Activated T-helper 2 cell treated with anti-CD3 and anti-CD28 coated beads, Interferon-gamma antibody, Interleukin-2, Interleukin-4, amounts not matched to agents 10 μg/mL and 5 μg/mL and 100 μg/mL, durations not matched to agents 14 hours and 24 hours and 36 hours (primary cell): ENCODE measurements around the gene PLCH2. TPM values are rescaled to one million over a fixed set of nuclear protein-coding genes. Genes with fewer than 3 reads are reported as not detected.

Experiments
- DNase-seq: peaks from one replicate; pipeline ENCODE4 v3.0.0; 2021; ENCODE audit warnings: low spot score
- H3K27ac Mint-ChIP-seq: one replicate; pipeline ENCODE4 v1.8.0; 2021; ENCODE audit warnings: mixed read lengths
- H3K27me3 Mint-ChIP-seq: one replicate; pipeline ENCODE4 v1.8.0; 2021; ENCODE audit warnings: low read depth, mixed read lengths
- H3K36me3 Mint-ChIP-seq: one replicate; pipeline ENCODE4 v1.8.0; 2021; ENCODE audit warnings: low read depth, mixed read lengths
- H3K4me1 Mint-ChIP-seq: one replicate; pipeline ENCODE4 v1.8.0; 2021; ENCODE audit warnings: low read depth, mixed read lengths
- H3K4me3 Mint-ChIP-seq: one replicate; pipeline ENCODE4 v1.8.0; 2021; ENCODE audit warnings: low read depth, mild to moderate bottlenecking, moderate library complexity, mixed read lengths
- H3K9me3 Mint-ChIP-seq: one replicate; pipeline ENCODE4 v1.8.0; 2021; ENCODE audit warnings: mixed read lengths
- intact Hi-C: fragments of 100-400 bp; cut with micrococcal nuclease; formaldehyde crosslinking; loops from one replicate; pipeline ENCODE4 v1.15.1; 2023
- total RNA-seq: library from RNA; stranded (reverse); gene quantifications from 2 replicates; pipeline ENCODE4 v1.2.3, GENCODE V29; 2022

Gene PLCH2
- total RNA-seq, 1 donor from 2014 or later = 2.6 TPM

GRCh38 chr1:2501820-2502119 is 25.7 kb downstream of the PLCH2 start:
- Mint-ChIP-seq H3K4me3 (no peak overlapping the region), H3K27ac (no peak overlapping the region)

GRCh38 chr1:2502210-2502609 is 26.1 kb downstream of the PLCH2 start:
- no peak for DNase-seq
- H3K36me3 Mint-ChIP-seq = no peaks in the 10 kb centered on the region
- H3K27me3 Mint-ChIP-seq = no peaks in the 10 kb centered on the region
- H3K9me3 Mint-ChIP-seq = no peaks in the 10 kb centered on the region
- no peak overlapping the region for H3K27ac Mint-ChIP-seq
- intact Hi-C loops = no loop called here
- no peak overlapping the region for H3K4me3 Mint-ChIP-seq
- peaks cover 6% of the 10 kb centered on the region for H3K4me1 Mint-ChIP-seq

More at GRCh38 chr1:2501820-2502119, 25.7 kb downstream of the PLCH2 start:
- H3K4me1 Mint-ChIP-seq = peaks cover 6% of the 10 kb centered on the region
- no peak for DNase-seq
- intact Hi-C loops = no loop called here
- H3K36me3 Mint-ChIP-seq = no peaks in the 10 kb centered on the region
- no peaks in the 10 kb centered on the region for H3K27me3 Mint-ChIP-seq
- H3K9me3 Mint-ChIP-seq = no peaks in the 10 kb centered on the region

- no peak overlapping the region for H3K4me3 Mint-ChIP-seq
- H3K36me3 Mint-ChIP-seq = no peaks in the 10 kb centered on the region
- H3K27me3 Mint-ChIP-seq = no peaks in the 10 kb centered on the region
- H3K4me1 Mint-ChIP-seq = peaks cover 6% of the 10 kb centered on the region
- H3K9me3 Mint-ChIP-seq = no peaks in the 10 kb centered on the region
- intact Hi-C loops = no loop called here
- no peak for DNase-seq
- no peak overlapping the region for H3K27ac Mint-ChIP-seq
These were observed 26.8 kb downstream of the PLCH2 start for GRCh38 chr1:2502661-2503553.

- Mint-ChIP-seq H3K27ac (no peak overlapping the region), H3K36me3 (peaks cover 3% of the 10 kb centered on the region), H3K27me3 (no peaks in the 10 kb centered on the region), H3K9me3 (no peaks in the 10 kb centered on the region), H3K4me3 (no peak overlapping the region), H3K4me1 (peaks cover 6% of the 10 kb centered on the region)
- intact Hi-C loops = no loop called here
- no peak for DNase-seq
These were observed 27.6 kb downstream of the PLCH2 start for GRCh38 chr1:2503554-2504224.

GRCh38 chr1:2504225-2504948 is 28.3 kb downstream of the PLCH2 start:
- intact Hi-C loops = no loop called here
- H3K27ac Mint-ChIP-seq = no peak overlapping the region
- H3K4me1 Mint-ChIP-seq = peaks cover 6% of the 10 kb centered on the region

GRCh38 chr1:2504949-2505272 is 28.8 kb downstream of the PLCH2 start:
- Mint-ChIP-seq H3K9me3 (no peaks in the 10 kb centered on the region), H3K4me1 (peaks cover 6% of the 10 kb centered on the region), H3K36me3 (peaks cover 10% of the 10 kb centered on the region), H3K27ac (no peak overlapping the region), H3K4me3 (no peak overlapping the region), H3K27me3 (no peaks in the 10 kb centered on the region)
- DNase-seq = no peak
- intact Hi-C loops = no loop called here

More at GRCh38 chr1:2504225-2504948, 28.3 kb downstream of the PLCH2 start:
- Mint-ChIP-seq H3K9me3 (no peaks in the 10 kb centered on the region), H3K4me3 (no peak overlapping the region), H3K27me3 (no peaks in the 10 kb centered on the region), H3K36me3 (peaks cover 7% of the 10 kb centered on the region)
- no peak for DNase-seq

- Mint-ChIP-seq H3K9me3 (no peaks in the 10 kb centered on the region), H3K36me3 (peaks cover 12% of the 10 kb centered on the region), H3K27me3 (no peaks in the 10 kb centered on the region), H3K4me1 (no peaks in the 10 kb centered on the region), H3K4me3 (no peak overlapping the region), H3K27ac (peak overlapping the region; percentile 26)
- intact Hi-C loops = no loop called here
- no peak for DNase-seq
These were observed 29.4 kb downstream of the PLCH2 start for GRCh38 chr1:2505461-2505994.

- no peak for DNase-seq
- H3K36me3 Mint-ChIP-seq = peaks cover 13% of the 10 kb centered on the region
- H3K4me3 Mint-ChIP-seq = no peak overlapping the region
- no peaks in the 10 kb centered on the region for H3K4me1 Mint-ChIP-seq
- H3K27me3 Mint-ChIP-seq = no peaks in the 10 kb centered on the region
- no peaks in the 10 kb centered on the region for H3K9me3 Mint-ChIP-seq
- H3K27ac Mint-ChIP-seq = no peak overlapping the region
- intact Hi-C loops = no loop called here
These were observed 30.1 kb downstream of the PLCH2 start for GRCh38 chr1:2506007-2506860.

- intact Hi-C loops = no loop called here
- H3K9me3 Mint-ChIP-seq = no peaks in the 10 kb centered on the region
- no peak for DNase-seq
- no peak overlapping the region for H3K4me3 Mint-ChIP-seq
- H3K36me3 Mint-ChIP-seq = peaks cover 19% of the 10 kb centered on the region
- no peaks in the 10 kb centered on the region for H3K4me1 Mint-ChIP-seq
- H3K27ac Mint-ChIP-seq = no peak overlapping the region
- H3K27me3 Mint-ChIP-seq = no peaks in the 10 kb centered on the region
These were observed 30.9 kb downstream of the PLCH2 start for GRCh38 chr1:2506901-2507565.

GRCh38 chr1:2507744-2508155 is 31.7 kb downstream of the PLCH2 start:
- H3K27me3 Mint-ChIP-seq = no peaks in the 10 kb centered on the region
- no peak overlapping the region for H3K27ac Mint-ChIP-seq
- peaks cover 19% of the 10 kb centered on the region for H3K36me3 Mint-ChIP-seq

GRCh38 chr1:2508180-2508579 is 32.1 kb downstream of the PLCH2 start:
- Mint-ChIP-seq H3K27ac (no peak overlapping the region), H3K9me3 (no peaks in the 10 kb centered on the region), H3K36me3 (peaks cover 20% of the 10 kb centered on the region), H3K4me3 (no peak overlapping the region), H3K4me1 (no peaks in the 10 kb centered on the region), H3K27me3 (no peaks in the 10 kb centered on the region)
- intact Hi-C loops = no loop called here
- no peak for DNase-seq

More at GRCh38 chr1:2507744-2508155, 31.7 kb downstream of the PLCH2 start:
- intact Hi-C loops = no loop called here
- DNase-seq = no peak
- Mint-ChIP-seq H3K9me3 (no peaks in the 10 kb centered on the region), H3K4me1 (no peaks in the 10 kb centered on the region), H3K4me3 (no peak overlapping the region)

GRCh38 chr1:2508751-2509150 is 32.7 kb downstream of the PLCH2 start:
- Mint-ChIP-seq H3K4me3 (no peak overlapping the region), H3K9me3 (no peaks in the 10 kb centered on the region), H3K27me3 (no peaks in the 10 kb centered on the region), H3K4me1 (no peaks in the 10 kb centered on the region), H3K36me3 (peaks cover 25% of the 10 kb centered on the region), H3K27ac (no peak overlapping the region)
- intact Hi-C loops = no loop called here
- no peak for DNase-seq
